Limb (tissue), 2 donors: ENCODE measurements around the gene ABCC9.
A peak's percentile ranks its signal among the peaks of the same experiment; 100 is the strongest.

Experiments used
- DNase-seq, 2 donors: peaks; one replicate each; pipeline ENCODE4 v3.0.0-alpha.2; 2016; ENCODE audit errors: extremely low spot score in 2 of 2

The ABCC9 gene

GRCh38 chr12:21881965-21882364, 59.3 kb downstream of the ABCC9 start:
- DNase-seq = no peak

- DNase-seq = no peak
Measured at GRCh38 chr12:21879312-21879711, 61.9 kb downstream of the ABCC9 start.

GRCh38 chr12:21877293-21877982, 63.8 kb downstream of the ABCC9 start:
- DNase-seq = no peak

GRCh38 chr12:21865846-21866245, 75.4 kb downstream of the ABCC9 start:
- no peak for DNase-seq

- DNase-seq = no peak
Measured at GRCh38 chr12:21860534-21860933, 80.7 kb downstream of the ABCC9 start.

GRCh38 chr12:21860128-21860527, 81.1 kb downstream of the ABCC9 start:
- no peak for DNase-seq

GRCh38 chr12:21852251-21852650, 89.0 kb downstream of the ABCC9 start:
- no peak for DNase-seq

- DNase-seq = no peak
Measured at GRCh38 chr12:21851151-21851550, 90.1 kb downstream of the ABCC9 start.

- DNase-seq = no peak
Measured at GRCh38 chr12:21850419-21850818, 90.8 kb downstream of the ABCC9 start.

GRCh38 chr12:21849878-21850277, 91.3 kb downstream of the ABCC9 start:
- DNase-seq = no peak

- no peak for DNase-seq
Measured at GRCh38 chr12:21848192-21848591, 93.0 kb downstream of the ABCC9 start.

- no peak for DNase-seq
Measured at GRCh38 chr12:21843795-21844194, 97.4 kb downstream of the ABCC9 start.

GRCh38 chr12:21839776-21840175, 101.5 kb downstream of the ABCC9 start:
- DNase-seq = no peak

- no peak for DNase-seq
Measured at GRCh38 chr12:21837847-21838246, 103.4 kb downstream of the ABCC9 start.

- DNase-seq = peak; percentile 33 to 61
Measured at GRCh38 chr12:21831791-21832344, 109.4 kb downstream of the ABCC9 start.

- DNase-seq = no peak
Measured at GRCh38 chr12:21828779-21829178, 112.4 kb downstream of the ABCC9 start.

GRCh38 chr12:21828136-21828775, 113.0 kb downstream of the ABCC9 start:
- no peak for DNase-seq

GRCh38 chr12:21827083-21827482, 114.1 kb downstream of the ABCC9 start:
- DNase-seq = no peak

- DNase-seq = no peak
Measured at GRCh38 chr12:21826618-21826910, 114.7 kb downstream of the ABCC9 start.

- no peak for DNase-seq
Measured at GRCh38 chr12:21825886-21826617, 115.2 kb downstream of the ABCC9 start.

- DNase-seq = no peak
Measured at GRCh38 chr12:21823581-21823980, 117.6 kb downstream of the ABCC9 start.

GRCh38 chr12:21819678-21820077, 121.5 kb downstream of the ABCC9 start:
- no peak for DNase-seq

GRCh38 chr12:21819236-21819635, 122.0 kb downstream of the ABCC9 start:
- DNase-seq = no peak
